GM12892 (cell line): ENCODE results near the gene SORCS2.

Experiments used
- POLR2A ChIP-seq: IDR thresholded peaks from 2 replicates; pipeline ENCODE4 v1.6.1; 2011; ENCODE audit warnings: low read depth, low read length, control low read depth
- POLR2AphosphoS5 ChIP-seq: IDR thresholded peaks from 2 replicates; pipeline ENCODE4 v1.6.1; 2011; ENCODE audit warnings: low read depth, low read length, control low read depth

- TF ChIP-seq POLR2A: no peak
- TF ChIP-seq POLR2AphosphoS5: no peak
These were observed 594.2 kb downstream of the SORCS2 start for GRCh38 chr4:7786517-7786916.
